Central memory CD4-positive, alpha-beta T cell (primary cell): ENCODE results near the gene OBSCN.

ENCODE experiments used
- DNase-seq: peaks from one replicate; pipeline ENCODE4 v3.0.0; 2022

Gene OBSCN

GRCh38 chr1:228393268-228393701 is 185.4 kb downstream of the OBSCN start:
- no peak for DNase-seq

GRCh38 chr1:228393811-228394570 is 186.1 kb downstream of the OBSCN start:
- no peak for DNase-seq

- no peak for DNase-seq
Observed at GRCh38 chr1:228394571-228395394, 186.9 kb downstream of the OBSCN start.

DNA sequence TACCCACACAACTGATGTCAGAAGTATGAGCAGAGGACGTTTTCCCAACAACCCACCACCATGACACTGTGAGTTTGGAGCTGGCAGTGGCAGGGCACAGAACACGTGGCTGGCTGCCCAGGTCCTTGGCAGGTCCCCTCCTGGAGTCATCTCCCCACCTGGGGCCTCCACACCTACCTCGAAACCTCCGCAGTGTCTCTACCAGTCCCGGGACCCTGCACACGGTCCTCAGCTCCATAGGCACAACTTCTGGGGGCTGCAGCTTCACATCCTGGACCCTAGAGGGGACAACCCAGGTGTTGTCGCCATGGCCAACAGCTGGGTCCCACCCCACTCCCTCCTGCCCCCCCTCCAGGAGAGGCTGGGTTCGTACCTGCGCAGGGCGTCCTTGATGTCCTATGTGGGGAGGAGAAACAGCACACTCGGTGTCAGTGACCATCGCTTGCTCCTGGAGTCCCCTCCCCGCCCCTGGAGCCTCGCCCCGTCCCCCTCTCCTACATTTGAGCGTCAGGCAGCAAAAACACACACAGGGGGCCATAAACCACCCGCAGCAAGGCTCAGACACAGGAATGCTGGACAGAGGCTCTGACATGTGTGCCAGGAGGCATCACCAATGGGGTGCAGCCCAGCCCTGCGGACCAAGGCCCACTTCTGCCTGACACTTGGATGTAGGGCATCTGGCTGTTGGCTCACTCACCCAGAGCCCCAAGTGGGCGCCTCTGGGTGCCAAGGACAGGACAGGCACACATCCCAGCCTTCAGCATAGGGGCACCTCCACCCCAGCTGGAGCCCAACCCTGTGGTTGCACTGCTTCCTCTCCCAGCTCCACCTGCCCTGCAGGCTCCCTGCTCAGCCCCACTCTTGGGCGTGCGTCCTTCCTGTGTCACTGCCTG is 189.2 kb downstream of the OBSCN start:
- DNase-seq, result no peak

DNA sequence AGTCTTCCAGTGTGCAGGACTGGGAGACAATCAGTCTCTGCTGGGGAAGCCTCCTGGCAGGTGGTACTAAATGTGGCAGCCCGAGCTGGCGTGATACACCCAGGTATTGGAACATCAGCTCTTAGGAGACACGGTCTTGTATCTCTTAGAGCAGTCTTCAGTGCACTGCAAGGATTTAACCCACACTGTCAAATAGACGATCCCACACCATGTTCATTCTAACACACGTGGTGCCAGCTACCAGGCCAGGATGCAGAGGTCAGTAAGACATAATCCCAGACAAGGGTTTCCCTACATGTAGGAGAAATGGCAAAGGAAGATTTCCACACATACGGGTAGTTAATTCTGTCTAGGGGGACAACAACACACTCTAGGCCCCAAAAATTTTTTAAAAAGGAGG is 190.1 kb downstream of the OBSCN start:
- DNase-seq, result no peak

DNA sequence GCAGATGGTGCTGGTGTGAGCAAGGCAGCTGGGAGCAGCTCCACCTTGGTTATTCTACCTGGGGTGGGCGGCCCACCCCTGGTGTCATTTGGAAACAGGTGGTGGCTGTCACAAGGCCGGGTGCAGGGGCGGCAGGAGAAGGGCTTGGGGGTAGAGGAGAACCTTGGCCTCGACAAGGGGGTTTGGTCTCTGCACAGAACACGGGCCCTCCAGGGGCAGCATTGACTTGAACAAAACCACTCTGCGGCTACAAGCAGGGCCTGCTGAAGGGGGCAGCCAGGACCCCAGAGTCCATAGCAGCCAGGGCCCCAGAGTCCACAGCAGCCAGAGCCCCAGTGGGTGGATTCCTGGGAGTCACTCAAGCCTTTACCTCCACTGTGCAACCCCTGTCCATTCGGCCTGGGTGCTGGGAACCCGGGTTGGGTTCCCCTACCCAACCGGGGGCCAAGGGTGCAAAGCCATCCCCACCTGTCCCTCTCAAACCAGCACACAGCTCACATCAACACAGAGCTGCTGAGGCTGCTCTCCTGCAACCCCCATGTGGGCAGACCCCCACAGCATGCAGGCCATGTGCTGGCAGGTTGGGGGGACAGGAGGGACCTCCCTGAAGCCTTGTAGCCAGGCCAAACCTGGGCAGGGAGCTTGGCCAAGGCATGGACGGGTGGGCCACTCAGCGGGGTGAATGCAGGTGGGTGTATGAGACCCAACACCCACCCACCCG is 191.1 kb downstream of the OBSCN start:
- DNase-seq, result no peak

DNA sequence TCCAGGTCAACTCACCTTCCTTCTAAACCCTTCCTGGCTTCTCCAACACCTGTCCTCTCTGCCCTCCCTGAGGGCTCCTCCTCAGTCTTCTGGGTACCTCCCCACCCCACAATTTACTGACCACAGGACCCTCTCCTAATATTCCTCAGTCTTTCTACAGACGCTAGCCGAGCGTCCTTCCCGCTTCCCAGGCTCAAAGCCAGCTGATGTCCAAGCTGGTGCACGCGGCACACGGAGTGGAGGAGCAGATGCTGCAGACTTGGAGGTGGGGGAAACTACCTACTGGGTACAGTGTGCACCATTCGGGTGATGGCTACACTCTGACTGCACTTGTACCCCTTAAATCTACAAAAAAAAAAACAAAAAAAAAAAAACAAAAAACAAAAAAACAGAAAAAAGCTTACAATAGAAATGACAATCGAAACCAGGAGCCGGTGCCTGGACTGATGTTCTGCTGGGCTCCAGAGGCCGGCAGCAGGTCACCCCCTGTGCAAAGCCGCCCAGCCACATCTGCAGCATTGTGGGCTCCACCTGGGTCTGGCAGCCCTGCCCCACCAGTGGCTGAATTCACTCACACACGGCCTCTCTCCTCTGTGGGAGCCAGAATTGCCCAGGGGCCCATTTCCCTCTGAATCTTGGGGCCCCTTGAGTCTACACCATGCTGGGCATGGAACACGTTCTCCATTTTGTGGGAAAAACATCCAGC is 191.8 kb downstream of the OBSCN start:
- DNase-seq, result no peak

DNA sequence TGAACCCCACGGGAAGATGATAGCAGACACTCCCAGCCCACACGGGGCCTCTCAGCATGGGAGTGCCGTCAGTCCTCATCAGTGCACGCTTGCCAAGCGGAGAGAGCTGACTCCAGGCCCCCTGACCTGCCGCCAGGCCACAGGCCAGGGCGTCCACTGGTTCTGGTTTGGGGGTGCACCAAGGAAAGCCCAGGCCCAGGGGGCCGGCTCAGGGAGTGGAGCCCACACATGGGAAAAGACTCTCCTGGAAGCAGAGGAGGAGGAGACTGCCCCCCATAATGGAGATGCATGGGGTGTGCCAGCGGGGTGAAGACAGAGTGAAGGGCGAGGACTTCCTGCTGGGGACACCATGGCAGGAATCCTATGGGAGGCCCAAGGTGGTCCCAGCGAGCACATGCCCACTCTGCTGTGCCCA is 192.4 kb downstream of the OBSCN start:
- DNase-seq, result no peak

- DNase-seq, result no peak
Observed at GRCh38 chr1:228400692-228401454, 193.0 kb downstream of the OBSCN start.

DNA sequence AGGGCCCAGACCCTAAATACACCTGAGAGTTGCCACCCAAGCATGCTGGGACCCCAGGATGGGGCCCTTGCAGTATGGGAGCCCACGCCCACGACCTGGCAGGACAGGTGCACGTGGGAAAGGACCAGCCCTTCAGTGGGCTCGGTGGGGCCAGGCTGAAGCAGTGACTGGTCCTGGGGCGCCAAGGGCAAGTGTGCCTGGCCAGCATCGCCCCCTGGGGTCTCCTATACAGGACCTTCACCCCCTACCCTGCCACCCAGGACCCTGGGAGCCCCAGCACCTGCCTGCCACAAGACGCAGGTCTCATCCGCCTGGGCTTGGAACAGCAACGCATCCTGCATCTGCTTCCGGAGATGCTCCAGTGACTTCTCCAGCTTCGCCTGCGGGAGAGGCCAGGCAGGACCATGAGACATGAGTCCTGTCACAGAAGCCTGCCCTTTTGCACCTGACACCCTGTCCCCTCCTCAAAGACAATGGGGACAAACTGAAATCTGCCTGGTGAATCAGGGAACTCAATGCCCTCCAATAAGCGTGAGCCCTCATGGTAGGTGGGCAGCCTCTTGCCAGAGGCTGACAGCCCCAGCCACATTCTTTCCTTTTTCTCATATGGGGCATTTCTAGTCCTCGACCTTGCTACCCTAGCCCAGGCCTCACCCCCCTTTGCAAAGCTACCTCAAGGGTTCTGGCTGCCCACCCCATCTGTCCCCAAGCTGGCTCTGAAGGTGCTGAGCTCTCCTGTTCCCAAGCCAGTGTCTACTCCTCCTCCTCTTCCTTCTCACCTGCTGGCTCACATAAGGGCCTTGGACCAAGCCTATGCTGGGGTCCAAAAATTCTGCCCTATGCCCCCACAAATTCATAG is 194.2 kb downstream of the OBSCN start:
- no peak for DNase-seq

GRCh38 chr1:228402641-228403025 is 194.8 kb downstream of the OBSCN start:
- DNase-seq, result no peak

- DNase-seq, result no peak
Observed at GRCh38 chr1:228403231-228403631, 195.4 kb downstream of the OBSCN start.

- no peak for DNase-seq
Observed at GRCh38 chr1:228404107-228404720, 196.4 kb downstream of the OBSCN start.

GRCh38 chr1:228405200-228405978 is 197.5 kb downstream of the OBSCN start:
- DNase-seq, result no peak

DNA sequence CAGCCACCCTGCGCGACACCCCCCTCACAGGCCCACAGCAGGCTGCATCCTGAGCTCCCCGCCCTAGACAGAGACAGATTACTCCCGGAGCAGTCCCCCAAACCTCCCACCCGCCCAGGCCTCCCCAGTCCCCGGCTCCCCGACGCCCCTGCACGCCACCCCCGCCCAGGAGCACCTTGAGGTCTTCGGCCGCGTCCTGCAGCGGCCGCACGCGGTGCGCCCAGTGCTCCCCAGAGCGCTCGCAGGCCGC is 198.1 kb downstream of the OBSCN start:
- DNase-seq, result no peak

DNA sequence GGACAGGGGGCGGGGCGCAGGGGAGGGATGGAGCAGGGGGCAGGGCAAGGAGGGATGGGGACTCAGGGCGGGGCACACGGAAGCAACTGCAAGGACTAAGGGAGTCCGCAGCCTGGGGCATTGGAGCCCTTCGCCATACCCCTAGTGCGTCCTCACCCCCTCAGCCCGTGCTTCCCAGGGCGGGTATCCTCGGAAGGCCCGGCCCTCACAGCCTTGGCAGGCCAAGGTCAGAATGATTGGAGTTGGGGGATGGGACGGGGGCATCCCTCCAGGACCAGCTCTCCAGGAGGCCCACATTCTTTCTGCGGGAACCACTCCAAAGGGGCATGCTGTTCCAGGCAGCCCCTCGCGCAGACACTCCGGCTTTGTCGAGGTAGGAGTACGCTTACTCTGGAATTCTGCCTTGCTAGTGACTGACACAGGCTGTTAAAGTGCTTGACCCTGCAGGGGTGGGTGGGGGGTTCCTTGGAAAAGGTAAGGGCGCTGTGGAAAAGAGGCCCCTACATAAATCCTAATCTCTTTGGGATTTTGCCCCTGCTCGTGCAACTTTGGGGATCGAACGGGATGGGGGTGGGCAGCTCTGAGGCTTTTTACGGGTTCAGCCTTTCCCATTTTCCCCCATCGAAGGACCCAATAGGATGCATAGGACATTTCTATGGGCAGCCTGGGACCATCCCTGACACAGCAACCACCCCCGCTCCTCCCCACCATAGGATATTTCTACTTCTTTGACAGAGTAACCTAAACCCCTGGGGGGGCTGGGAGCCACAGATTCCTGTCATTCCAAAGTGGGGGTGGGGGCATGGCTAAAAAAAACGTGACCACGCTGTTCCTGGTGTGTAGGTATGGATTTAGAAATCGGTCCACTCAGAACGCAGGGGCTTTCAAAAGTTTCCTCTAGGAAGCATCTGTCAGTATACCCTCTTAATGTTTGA is 199.5 kb downstream of the OBSCN start:
- DNase-seq, result no peak

DNA sequence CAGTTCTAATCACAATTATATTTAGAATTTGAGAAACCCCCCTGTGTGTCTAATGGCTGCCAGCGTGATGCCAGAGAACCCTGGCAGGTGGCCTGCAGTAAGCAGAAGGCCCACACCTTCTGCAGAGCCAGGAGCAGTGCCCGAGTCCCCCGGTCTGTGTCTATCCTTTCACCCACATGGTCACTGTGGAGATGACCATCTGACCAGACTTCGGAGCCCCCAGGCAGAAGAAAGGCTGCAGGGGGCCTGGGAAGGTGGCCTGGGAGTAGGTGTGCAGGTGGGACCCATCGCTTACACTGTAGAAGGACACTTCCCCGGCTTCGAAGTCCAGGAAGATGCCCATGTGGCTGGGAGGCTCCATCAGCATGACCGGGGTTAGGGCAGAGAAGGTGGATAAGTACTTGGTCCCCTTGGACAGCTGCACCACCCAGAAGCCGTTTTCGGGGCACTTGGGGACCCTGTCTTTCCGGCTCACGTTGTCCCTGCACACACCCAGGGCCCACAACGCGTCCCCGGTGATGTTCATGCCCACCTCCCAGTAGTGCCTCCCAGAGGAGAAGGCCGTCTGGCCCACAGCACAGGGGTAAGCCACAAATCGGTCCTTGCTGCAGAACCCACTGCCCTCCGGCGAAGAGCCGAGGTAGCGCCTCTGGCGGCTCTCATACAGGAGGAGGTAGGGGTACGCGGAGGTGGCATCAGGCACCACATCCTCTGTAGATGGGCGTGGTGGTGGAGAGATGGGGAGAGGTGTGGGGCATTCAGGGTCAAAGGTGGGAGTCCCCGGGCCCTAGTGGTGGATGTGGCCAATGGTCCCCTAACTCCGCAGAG is 200.4 kb downstream of the OBSCN start:
- no peak for DNase-seq
